AG10803 (cell line): ENCODE data around the gene LRFN5.

Experiments used
- DNase-seq: peaks from one replicate; pipeline ENCODE4 v3.0.0; 2010; ENCODE audit warnings: low read depth
- H3K4me3 ChIP-seq: 2 replicates; pipeline ENCODE4 v1.5.1; 2011; ENCODE audit warnings: mild to moderate bottlenecking, low read length, control low read depth
- CTCF ChIP-seq: conservative IDR thresholded peaks from 2 replicates; pipeline ENCODE4 v1.5.1; 2011; ENCODE audit warnings: mild to moderate bottlenecking, low read length, control low read depth, inconsistent platforms

Gene LRFN5

DNA sequence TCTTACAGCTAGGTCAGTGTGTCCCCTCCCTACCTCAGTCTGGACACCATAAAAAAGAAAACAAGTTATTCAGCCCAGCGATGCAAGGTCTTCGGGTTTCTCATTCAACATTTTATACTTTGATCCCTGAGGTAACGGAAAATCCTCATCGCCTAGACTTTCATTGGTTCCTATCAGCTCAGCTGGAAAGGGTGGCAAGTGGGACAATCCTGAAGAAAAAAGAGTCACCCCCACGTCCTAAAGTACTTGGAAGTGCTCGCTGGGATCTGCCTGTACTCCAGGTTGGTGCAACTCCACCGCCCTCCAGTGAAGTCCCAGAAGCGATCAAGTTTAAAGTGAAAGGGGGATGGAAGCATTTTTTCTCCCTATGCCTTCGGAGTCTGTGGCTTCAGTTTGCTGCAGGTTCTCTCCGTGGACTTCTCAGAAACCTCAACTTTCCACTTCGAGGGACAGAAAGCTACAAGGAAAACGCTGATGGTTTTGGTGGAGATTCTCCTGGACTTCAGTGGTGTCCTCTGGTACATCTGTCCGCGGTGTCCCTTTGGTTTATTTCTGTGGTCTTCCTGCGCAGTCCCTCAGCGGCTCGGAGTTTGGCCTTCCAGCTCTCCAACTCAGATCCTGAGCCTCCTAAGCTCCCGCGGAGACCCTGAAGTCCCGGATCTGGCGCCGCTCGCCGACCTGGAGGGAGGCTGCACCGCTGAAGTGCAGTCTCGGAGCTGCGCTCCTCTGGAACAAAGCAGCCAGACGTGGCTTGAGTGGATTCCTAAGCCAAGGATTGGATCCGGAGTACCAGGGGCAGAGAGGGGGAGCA is 1.8 kb upstream of the LRFN5 start:
- no peak for TF ChIP-seq CTCF
- peak; percentile 66 for DNase-seq
- H3K4me3 ChIP-seq: peak overlapping the region; percentile 65

DNA sequence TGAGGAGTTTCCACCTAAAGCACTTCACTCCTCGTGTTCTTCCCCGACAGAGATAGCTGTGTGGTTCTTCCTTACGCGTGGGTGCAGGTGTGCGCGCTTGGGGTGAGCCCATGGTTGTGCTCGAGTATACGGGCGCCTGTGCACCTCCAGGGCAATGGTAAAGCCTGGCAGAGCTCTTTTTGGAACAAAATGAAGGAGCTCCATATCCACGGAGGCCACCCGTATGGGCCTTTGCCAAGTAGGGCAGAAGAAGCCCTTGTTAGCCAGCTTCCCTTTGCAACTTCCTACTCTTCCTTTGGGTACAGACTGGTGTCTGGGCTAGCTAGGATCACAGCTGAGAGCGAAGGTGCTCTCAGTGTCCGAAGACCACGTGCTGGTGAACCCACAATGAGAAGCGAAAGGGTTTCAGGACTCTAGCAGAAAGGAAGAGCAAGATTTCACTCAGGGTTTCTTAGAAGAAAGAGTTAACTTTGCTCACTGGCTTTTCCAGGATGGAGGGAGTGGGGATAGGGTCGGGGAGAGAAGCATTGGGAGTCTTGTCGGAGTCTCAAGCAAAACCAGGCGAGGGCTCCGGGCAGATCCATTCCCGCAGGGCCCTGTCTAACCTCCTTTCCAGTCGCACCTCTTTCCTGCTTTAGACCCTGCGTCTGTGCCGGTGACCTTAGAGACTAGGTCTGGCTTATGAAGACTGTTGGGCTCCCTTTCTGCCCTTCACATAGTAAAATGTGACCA is 960 bp upstream of the LRFN5 start:
- H3K4me3 ChIP-seq: peak overlapping the region; percentile 65
- peak; percentile 5 for DNase-seq
- no peak for TF ChIP-seq CTCF

DNA sequence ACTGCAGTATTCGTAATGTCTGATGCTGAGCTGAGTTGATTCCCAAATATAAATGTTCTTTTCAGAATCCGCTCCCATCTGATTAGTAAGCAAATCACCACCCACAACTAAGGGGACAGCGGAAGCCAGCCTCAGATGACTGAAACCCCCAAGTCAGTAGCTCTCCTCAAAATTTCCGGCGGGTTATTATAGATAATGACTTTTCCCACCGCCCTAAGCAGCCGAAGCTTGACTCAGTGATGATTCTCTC is 469 bp upstream of the LRFN5 start:
- no peak for DNase-seq
- peak overlapping the region; percentile 65 for H3K4me3 ChIP-seq

GRCh38 chr14:41607304-41607775 is 664 bp downstream of the LRFN5 start:
- TF ChIP-seq CTCF: no peak
- DNase-seq: peak; percentile 3
- peak overlapping the region; percentile 65 for H3K4me3 ChIP-seq

More for the DNA sequence above, 469 bp upstream of the LRFN5 start:
- TF ChIP-seq CTCF: no peak

GRCh38 chr14:41607966-41608663 is 1.4 kb downstream of the LRFN5 start:
- DNase-seq: no peak
- peak overlapping the region; percentile 65 for H3K4me3 ChIP-seq
- TF ChIP-seq CTCF: no peak

DNA sequence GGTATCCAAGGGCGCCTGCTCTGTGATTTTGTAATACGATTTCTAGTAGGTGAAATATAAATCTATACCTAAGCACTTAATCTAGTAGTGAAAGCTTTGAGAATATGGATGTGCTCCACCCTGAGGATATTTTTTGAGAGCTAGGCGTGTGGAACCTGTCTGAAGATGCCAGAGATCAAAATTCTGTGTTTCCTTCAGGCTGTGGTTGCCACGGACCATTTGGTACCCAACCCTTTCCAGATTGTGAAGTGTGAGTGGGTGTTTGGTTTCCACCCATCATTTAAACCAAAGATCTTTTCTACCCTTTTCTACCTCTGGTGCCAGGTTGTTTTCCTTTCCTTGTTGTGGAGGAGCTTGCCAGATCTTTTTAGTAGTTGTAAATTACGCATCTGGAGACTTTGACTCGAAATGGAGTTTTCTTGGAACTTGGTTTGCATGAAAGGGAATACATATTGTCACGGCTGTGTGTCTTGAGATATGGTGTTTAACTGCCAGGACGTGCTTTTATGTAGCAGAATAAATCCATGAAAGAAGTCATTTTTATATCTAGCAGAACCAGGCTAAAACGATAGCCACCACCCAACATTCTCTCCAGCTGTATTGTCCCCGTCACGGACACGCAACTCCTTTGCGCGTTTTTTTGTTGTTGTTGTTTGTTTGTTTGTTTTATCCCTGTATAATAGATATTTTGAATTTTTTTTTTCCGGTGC is 2.2 kb downstream of the LRFN5 start:
- no peak overlapping the region for H3K4me3 ChIP-seq
- TF ChIP-seq CTCF: no peak
- DNase-seq: no peak
